Ishikawa (cell line): ENCODE measurements around the gene SCAANT1.

Experiments
- CEBPB ChIP-seq: IDR thresholded peaks from 2 replicates; pipeline ENCODE4 v1.6.1; 2012
- CREB1 ChIP-seq: IDR thresholded peaks from 2 replicates; pipeline ENCODE4 v1.6.1; 2012; ENCODE audit warnings: low read depth
- EP300 ChIP-seq: IDR thresholded peaks from 2 replicates; pipeline ENCODE4 v1.6.1; 2012; ENCODE audit warnings: borderline replicate concordance
- REST ChIP-seq: IDR thresholded peaks from 2 replicates; pipeline ENCODE4 v1.6.1; 2012; ENCODE audit warnings: low read depth, mild to moderate bottlenecking
- TAF1 ChIP-seq: IDR thresholded peaks from 2 replicates; pipeline ENCODE4 v1.6.1; 2012; ENCODE audit warnings: low read depth, mild to moderate bottlenecking
- ZBTB7A ChIP-seq: IDR thresholded peaks from 2 replicates; pipeline ENCODE4 v1.6.1; 2012; ENCODE audit warnings: low read depth
- TF ChIP-seq, protein P1 (sequence below): IDR thresholded peaks from 2 replicates; pipeline ENCODE4 v1.6.1; 2012

DNA sequence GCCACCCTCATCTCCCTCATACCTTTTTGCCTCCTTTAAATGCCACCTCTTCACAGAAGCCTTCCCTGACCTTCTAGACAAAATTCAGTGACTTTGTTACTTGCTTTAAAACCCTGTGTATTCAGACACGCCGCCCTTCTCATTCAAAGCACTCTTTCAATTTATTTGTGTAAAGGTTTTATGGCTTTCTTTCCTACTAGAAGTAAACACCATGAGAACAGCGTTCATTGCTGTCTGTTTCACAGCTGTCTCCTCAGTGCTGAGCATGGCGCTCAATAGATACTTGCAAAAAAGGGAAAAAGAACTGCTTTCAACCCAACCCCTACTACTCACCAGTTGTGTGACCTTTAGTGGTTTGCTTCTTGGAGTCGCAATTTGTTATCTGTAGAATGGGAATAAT, 31.5 kb downstream of the SCAANT1 start:
- TF ChIP-seq TAF1 (no peak), ZBTB7A (no peak), EP300 (no peak), REST (no peak), CEBPB (no peak), CREB1 (no peak)
- TF ChIP-seq, protein P1, sequence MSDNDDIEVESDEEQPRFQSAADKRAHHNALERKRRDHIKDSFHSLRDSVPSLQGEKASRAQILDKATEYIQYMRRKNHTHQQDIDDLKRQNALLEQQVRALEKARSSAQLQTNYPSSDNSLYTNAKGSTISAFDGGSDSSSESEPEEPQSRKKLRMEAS: no peak
